ENCODE data around the gene NARS2. TPM values are rescaled to one million over a fixed set of nuclear protein-coding genes. Genes with fewer than 3 reads are reported as not detected.

NARS2 gene
- total RNA-seq, 1 donor from 2014 or later = 22.2 TPM

Other genes starting within 250 kb of the NARS2 start
- gene GAB2, start 157.0 kb downstream of the NARS2 start, total RNA-seq = 10.6 and 11.0 TPM in 2 replicates